IMR-90 (cell line): Measurements from ENCODE around the gene ASCL5.

ENCODE experiments used
- BHLHE40 ChIP-seq: fragments of 150-350 bp; IDR thresholded peaks from 2 replicates; pipeline ENCODE4 v1.6.1; 2016; ENCODE audit warnings: mild to moderate bottlenecking, low read depth, low read length
- CEBPB ChIP-seq: IDR thresholded peaks from 2 replicates; pipeline ENCODE4 v1.6.1; 2012; ENCODE audit warnings: low read depth, low read length, improper control_type of control experiment
- FOS ChIP-seq: fragments of 150-350 bp; IDR thresholded peaks from 2 replicates; pipeline ENCODE4 v1.6.1; 2016; ENCODE audit warnings: low read depth, low read length
- MXI1 ChIP-seq: IDR thresholded peaks from 2 replicates; pipeline ENCODE4 v1.6.1; 2012; ENCODE audit warnings: low read depth, mild to moderate bottlenecking, low read length, moderate library complexity, borderline replicate concordance
- POLR2A ChIP-seq: IDR thresholded peaks from 2 replicates; pipeline ENCODE4 v1.6.1; 2012; ENCODE audit warnings: mild to moderate bottlenecking, low read depth, low read length
- SMC3 ChIP-seq: fragments of 150-350 bp; IDR thresholded peaks from 2 replicates; pipeline ENCODE4 v1.6.1; 2016; ENCODE audit warnings: low read depth, mild to moderate bottlenecking, antibody characterized with exemption, low read length, moderate library complexity
- TF ChIP-seq, protein P1 (sequence below): conservative IDR thresholded peaks from 2 replicates; pipeline ENCODE4 v1.5.1; 2012; ENCODE audit warnings: mild to moderate bottlenecking, low read depth, low read length, improper control_type of control experiment
- TF ChIP-seq, protein P2 (sequence below): fragments of 150-350 bp; IDR thresholded peaks from 2 replicates; pipeline ENCODE4 v1.6.1; 2016; ENCODE audit warnings: low read depth, mild to moderate bottlenecking, low read length, moderate library complexity, borderline replicate concordance
- TF ChIP-seq, protein P3 (sequence below): fragments of 150-350 bp; IDR thresholded peaks from 2 replicates; pipeline ENCODE4 v1.6.1; 2017; ENCODE audit warnings: mild to moderate bottlenecking, antibody characterized with exemption, low read length, low read depth

DNA sequence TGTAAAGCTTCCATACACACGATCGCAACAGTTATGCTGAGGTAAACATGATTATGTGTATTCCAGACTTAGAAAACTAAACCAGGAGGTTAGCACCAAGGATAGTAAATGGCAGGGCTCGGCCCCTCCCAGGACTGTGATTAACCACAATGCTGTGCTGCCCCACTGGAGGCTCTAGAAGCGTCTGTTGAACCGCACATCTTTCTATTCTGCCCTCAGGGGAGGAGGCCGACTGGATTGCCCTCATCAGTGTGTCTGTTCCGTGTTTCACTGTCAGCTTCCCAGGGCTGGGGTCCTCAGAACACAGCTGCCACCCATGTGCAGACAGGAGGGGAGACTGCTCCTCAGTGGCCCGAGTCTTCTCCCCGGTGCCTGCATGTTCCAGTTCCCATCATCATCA lies 12.8 kb upstream of the ASCL5 start:
- TF ChIP-seq FOS: no peak
- TF ChIP-seq, protein P1, sequence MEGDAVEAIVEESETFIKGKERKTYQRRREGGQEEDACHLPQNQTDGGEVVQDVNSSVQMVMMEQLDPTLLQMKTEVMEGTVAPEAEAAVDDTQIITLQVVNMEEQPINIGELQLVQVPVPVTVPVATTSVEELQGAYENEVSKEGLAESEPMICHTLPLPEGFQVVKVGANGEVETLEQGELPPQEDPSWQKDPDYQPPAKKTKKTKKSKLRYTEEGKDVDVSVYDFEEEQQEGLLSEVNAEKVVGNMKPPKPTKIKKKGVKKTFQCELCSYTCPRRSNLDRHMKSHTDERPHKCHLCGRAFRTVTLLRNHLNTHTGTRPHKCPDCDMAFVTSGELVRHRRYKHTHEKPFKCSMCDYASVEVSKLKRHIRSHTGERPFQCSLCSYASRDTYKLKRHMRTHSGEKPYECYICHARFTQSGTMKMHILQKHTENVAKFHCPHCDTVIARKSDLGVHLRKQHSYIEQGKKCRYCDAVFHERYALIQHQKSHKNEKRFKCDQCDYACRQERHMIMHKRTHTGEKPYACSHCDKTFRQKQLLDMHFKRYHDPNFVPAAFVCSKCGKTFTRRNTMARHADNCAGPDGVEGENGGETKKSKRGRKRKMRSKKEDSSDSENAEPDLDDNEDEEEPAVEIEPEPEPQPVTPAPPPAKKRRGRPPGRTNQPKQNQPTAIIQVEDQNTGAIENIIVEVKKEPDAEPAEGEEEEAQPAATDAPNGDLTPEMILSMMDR: no peak
- no peak for TF ChIP-seq BHLHE40
- TF ChIP-seq, protein P2, sequence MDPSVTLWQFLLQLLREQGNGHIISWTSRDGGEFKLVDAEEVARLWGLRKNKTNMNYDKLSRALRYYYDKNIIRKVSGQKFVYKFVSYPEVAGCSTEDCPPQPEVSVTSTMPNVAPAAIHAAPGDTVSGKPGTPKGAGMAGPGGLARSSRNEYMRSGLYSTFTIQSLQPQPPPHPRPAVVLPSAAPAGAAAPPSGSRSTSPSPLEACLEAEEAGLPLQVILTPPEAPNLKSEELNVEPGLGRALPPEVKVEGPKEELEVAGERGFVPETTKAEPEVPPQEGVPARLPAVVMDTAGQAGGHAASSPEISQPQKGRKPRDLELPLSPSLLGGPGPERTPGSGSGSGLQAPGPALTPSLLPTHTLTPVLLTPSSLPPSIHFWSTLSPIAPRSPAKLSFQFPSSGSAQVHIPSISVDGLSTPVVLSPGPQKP: no peak
- TF ChIP-seq CEBPB: no peak
- no peak for TF ChIP-seq MXI1
- TF ChIP-seq SMC3: no peak
- no peak for TF ChIP-seq POLR2A
- TF ChIP-seq, protein P3, sequence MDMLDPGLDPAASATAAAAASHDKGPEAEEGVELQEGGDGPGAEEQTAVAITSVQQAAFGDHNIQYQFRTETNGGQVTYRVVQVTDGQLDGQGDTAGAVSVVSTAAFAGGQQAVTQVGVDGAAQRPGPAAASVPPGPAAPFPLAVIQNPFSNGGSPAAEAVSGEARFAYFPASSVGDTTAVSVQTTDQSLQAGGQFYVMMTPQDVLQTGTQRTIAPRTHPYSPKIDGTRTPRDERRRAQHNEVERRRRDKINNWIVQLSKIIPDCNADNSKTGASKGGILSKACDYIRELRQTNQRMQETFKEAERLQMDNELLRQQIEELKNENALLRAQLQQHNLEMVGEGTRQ: no peak
